H9 (cell line): ENCODE results near the gene OGFR. TPM values are rescaled to one million over a fixed set of nuclear protein-coding genes. Genes with fewer than 3 reads are reported as not detected.

Source experiments
- DNase-seq: peaks from one replicate; pipeline ENCODE4 v3.0.0-alpha.2; 2017
- H2AFZ ChIP-seq: one replicate; pipeline ENCODE4 v1.6.1; 2013; ENCODE audit warnings: mild to moderate bottlenecking, low read length, control low read depth, moderate library complexity
- H2AK5ac ChIP-seq: 2 replicates; pipeline ENCODE4 v1.6.1; 2013; ENCODE audit warnings: low read length, control low read depth, mixed read lengths; ENCODE audit not compliant: insufficient read length
- H2BK120ac ChIP-seq: one replicate; pipeline ENCODE4 v1.6.1; 2013; ENCODE audit warnings: low read depth, mild to moderate bottlenecking, low read length, control low read depth, inconsistent platforms; ENCODE audit not compliant: poor library complexity, severe bottlenecking
- H2BK12ac ChIP-seq: 2 replicates; pipeline ENCODE4 v1.6.1; 2013; ENCODE audit warnings: low read length, control low read depth, mixed read lengths, low read depth; ENCODE audit not compliant: insufficient read length
- H2BK15ac ChIP-seq: 2 replicates; pipeline ENCODE4 v1.6.1; 2013; ENCODE audit warnings: low read depth, low read length, control low read depth
- H2BK20ac ChIP-seq: one replicate; pipeline ENCODE4 v1.6.1; 2013; ENCODE audit warnings: low read depth, mild to moderate bottlenecking, low read length, control low read depth, inconsistent platforms; ENCODE audit not compliant: poor library complexity, severe bottlenecking
- H2BK5ac ChIP-seq: 2 replicates; pipeline ENCODE4 v1.6.1; 2013; ENCODE audit warnings: low read length, control low read depth, mixed read lengths; ENCODE audit not compliant: insufficient read length
- H3K14ac ChIP-seq: 2 replicates; pipeline ENCODE4 v1.6.1; 2013; ENCODE audit warnings: low read length, control low read depth; ENCODE audit not compliant: insufficient read depth
- H3K18ac ChIP-seq: 2 replicates; pipeline ENCODE4 v1.6.1; 2013; ENCODE audit warnings: low read depth, mild to moderate bottlenecking, mixed read lengths, low read length, control low read depth; ENCODE audit not compliant: insufficient read length
- H3K23ac ChIP-seq: 2 replicates; pipeline ENCODE4 v1.6.1; 2013; ENCODE audit warnings: low read length, control low read depth, mixed read lengths, low read depth; ENCODE audit not compliant: insufficient read length
- H3K23me2 ChIP-seq: 2 replicates; pipeline ENCODE4 v1.6.1; 2013; ENCODE audit warnings: low read depth, mild to moderate bottlenecking, mixed read lengths, low read length, control low read depth; ENCODE audit not compliant: insufficient read length, poor library complexity, severe bottlenecking
- H3K27ac ChIP-seq: 2 replicates; pipeline ENCODE4 v1.5.1; 2013; ENCODE audit warnings: low read length, control low read depth, mixed read lengths, low read depth; ENCODE audit not compliant: insufficient read length
- H3K27me3 ChIP-seq: 2 replicates; pipeline ENCODE4 v1.6.1; 2013; ENCODE audit warnings: low read length, control low read depth, inconsistent platforms; ENCODE audit not compliant: insufficient read depth
- H3K4ac ChIP-seq: 2 replicates; pipeline ENCODE4 v1.6.1; 2013; ENCODE audit warnings: low read depth, mild to moderate bottlenecking, control low read depth, inconsistent platforms, low read length, moderate library complexity
- H3K4me1 ChIP-seq: 2 replicates; pipeline ENCODE4 v1.6.1; 2013; ENCODE audit warnings: low read length, control low read depth, inconsistent platforms; ENCODE audit not compliant: insufficient read depth
- H3K4me2 ChIP-seq: 2 replicates; pipeline ENCODE4 v1.6.1; 2013; ENCODE audit warnings: low read length, control low read depth, mixed read lengths; ENCODE audit not compliant: insufficient read length, insufficient read depth
- H3K56ac ChIP-seq: 2 replicates; pipeline ENCODE4 v1.6.1; 2013; ENCODE audit warnings: low read depth, mild to moderate bottlenecking, mixed read lengths, low read length, control low read depth; ENCODE audit not compliant: insufficient read length
- H3K79me1 ChIP-seq: 2 replicates; pipeline ENCODE4 v1.6.1; 2013; ENCODE audit warnings: low read depth, mild to moderate bottlenecking, moderate library complexity, low read length, control low read depth, inconsistent platforms; ENCODE audit not compliant: insufficient read depth, poor library complexity, severe bottlenecking
- H3K79me2 ChIP-seq: 2 replicates; pipeline ENCODE4 v1.6.1; 2013; ENCODE audit warnings: low read length, control low read depth, inconsistent platforms; ENCODE audit not compliant: insufficient read depth
- H3K9ac ChIP-seq: 2 replicates; pipeline ENCODE4 v1.6.1; 2013; ENCODE audit warnings: low read length, control low read depth, mixed read lengths; ENCODE audit not compliant: insufficient read length; ENCODE audit errors: extremely low read depth
- H3K9me3 ChIP-seq: one replicate; pipeline ENCODE4 v1.6.1; 2013; ENCODE audit warnings: low read depth, low read length, inconsistent platforms; ENCODE audit not compliant: control insufficient read depth
- H3T11ph ChIP-seq: one replicate; pipeline ENCODE4 v1.6.1; 2013; ENCODE audit warnings: mild to moderate bottlenecking, low read length, control low read depth, inconsistent platforms
- H4K20me1 ChIP-seq: one replicate; pipeline ENCODE4 v1.6.1; 2013; ENCODE audit not compliant: control insufficient read depth, insufficient read length, insufficient read depth
- H4K5ac ChIP-seq: 2 replicates; pipeline ENCODE4 v1.6.1; 2013; ENCODE audit warnings: low read depth, mild to moderate bottlenecking, mixed read lengths, low read length, control low read depth; ENCODE audit not compliant: insufficient read length
- H4K8ac ChIP-seq: replicated peaks from 2 replicates; pipeline ENCODE4 v1.6.1; 2013; ENCODE audit warnings: low read length, control low read depth, mixed read lengths, low read depth; ENCODE audit not compliant: insufficient read length
- H4K91ac ChIP-seq: 2 replicates; pipeline ENCODE4 v1.6.1; 2013; ENCODE audit warnings: low read depth, mild to moderate bottlenecking, moderate library complexity, mixed read lengths, low read length, control low read depth; ENCODE audit not compliant: insufficient read length
- H3K27ac Mint-ChIP-seq, 3 experiments: 2 replicates in 2 of 3; 3 replicates in 1 of 3; pipeline ENCODE4 v1.8.0; 2020 to 2021; ENCODE audit warnings: mixed read lengths in 3 of 3, mild to moderate bottlenecking in 1 of 3, moderate library complexity in 1 of 3
- H3K27me3 Mint-ChIP-seq: 2 replicates; pipeline ENCODE4 v1.8.0; 2021; ENCODE audit warnings: low read depth, mild to moderate bottlenecking, moderate library complexity, mixed read lengths
- H3K36me3 Mint-ChIP-seq, 3 experiments: 2 replicates in 2 of 3; 3 replicates in 1 of 3; pipeline ENCODE4 v1.8.0; 2020 to 2021; ENCODE audit warnings: low read depth in 3 of 3, mixed read lengths in 3 of 3; ENCODE audit not compliant: insufficient read depth in 1 of 3
- H3K4me1 Mint-ChIP-seq, 2 experiments: 2 replicates each; pipeline ENCODE4 v1.8.0; 2020; ENCODE audit warnings: mixed read lengths in 2 of 2
- H3K4me3 Mint-ChIP-seq, 2 experiments: 2 replicates in 1 of 2; 3 replicates in 1 of 2; pipeline ENCODE4 v1.8.0; 2020 to 2021; ENCODE audit warnings: mild to moderate bottlenecking in 2 of 2, mixed read lengths in 2 of 2, moderate library complexity in 1 of 2
- H3K9me3 Mint-ChIP-seq, 2 experiments: 2 replicates in 1 of 2; 3 replicates in 1 of 2; pipeline ENCODE4 v1.8.0; 2020; ENCODE audit warnings: mild to moderate bottlenecking in 2 of 2, mixed read lengths in 2 of 2, moderate library complexity in 1 of 2
- CTCF ChIP-seq: fragments of 200-600 bp; sonication (generic); conservative IDR thresholded peaks from 3 replicates; pipeline ENCODE4 v1.8.0; 2021; ENCODE audit warnings: antibody characterized with exemption, mild to moderate bottlenecking
- WGBS: extraction: QIAGEN DNeasy Blood & Tissue Kit; methylation state at CpG from one replicate; pipeline ENCODE4 v1.1.7; 2013; ENCODE audit warnings: missing lambda C conversion rate, low lambda C conversion rate, mixed read lengths; ENCODE audit not compliant: insufficient read length; ENCODE audit errors: extremely low coverage; 5-methylcytosine and 5-hydroxymethylcytosine counted together
- total RNA-seq: library from RNA; stranded (reverse); gene quantifications from 2 replicates; pipeline ENCODE4 v1.2.1, GENCODE V29; 2021

OGFR gene
- total RNA-seq, 1 experiment from 2014 or later: 33.1 TPM

GRCh38 chr20:62859721-62860120 lies 55.1 kb downstream of the OGFR start:
- Histone ChIP-seq H3K4me2 (no peak overlapping the region), H2BK15ac (no peak overlapping the region), H3K9ac (no peak overlapping the region), H2BK12ac (no peak overlapping the region), H3K27me3 (no peaks in the 10 kb centered on the region), H2BK20ac (no peak overlapping the region), H3K56ac (no peak overlapping the region), H2AK5ac (no peak overlapping the region), H3K4me1 (no peaks in the 10 kb centered on the region; the same call in 1 of the 2 replicates), H3K23ac (no peak overlapping the region), H2BK5ac (no peak overlapping the region), H4K91ac (no peak overlapping the region), H4K8ac (no peak overlapping the region), H3K18ac (no peak overlapping the region), H3K79me1 (no peaks in the 10 kb centered on the region), H3K4ac (no peak overlapping the region), H3K23me2 (peaks cover 3% of the 10 kb centered on the region), H3K14ac (no peak overlapping the region), H4K20me1 (peaks cover 2% of the 10 kb centered on the region), H3K27ac (no peak overlapping the region), H3K79me2 (no peaks in the 10 kb centered on the region), H2BK120ac (no peak overlapping the region), H3T11ph (no peak overlapping the region), H2AFZ (no peak overlapping the region), H3K9me3 (no peaks in the 10 kb centered on the region), H4K5ac (no peak overlapping the region)
- Mint-ChIP-seq H3K9me3 (peaks cover 6 to 9% of the 10 kb centered on the region in 2 experiments), H3K36me3 (peaks cover 12 to 29% (median 20%) of the 10 kb centered on the region in 3 experiments; a peak in 6 of 7 replicates), H3K27me3 (peaks cover 6% of the 10 kb centered on the region), H3K27ac (no peak overlapping the region), H3K4me3 (peak overlapping the region; percentile 68 to 77), H3K4me1 (peaks cover 21 to 29% of the 10 kb centered on the region in 2 experiments)
- DNase-seq: no peak
- no CpG with 5 or more reads among the region's 12 CpGs for WGBS
- TF ChIP-seq CTCF: no peak
